ENCODE results near the gene BTBD9. TPM values are rescaled to one million over a fixed set of nuclear protein-coding genes. Genes with fewer than 3 reads are reported as not detected.

The BTBD9 gene
- 34.4 TPM for total RNA-seq

DNA sequence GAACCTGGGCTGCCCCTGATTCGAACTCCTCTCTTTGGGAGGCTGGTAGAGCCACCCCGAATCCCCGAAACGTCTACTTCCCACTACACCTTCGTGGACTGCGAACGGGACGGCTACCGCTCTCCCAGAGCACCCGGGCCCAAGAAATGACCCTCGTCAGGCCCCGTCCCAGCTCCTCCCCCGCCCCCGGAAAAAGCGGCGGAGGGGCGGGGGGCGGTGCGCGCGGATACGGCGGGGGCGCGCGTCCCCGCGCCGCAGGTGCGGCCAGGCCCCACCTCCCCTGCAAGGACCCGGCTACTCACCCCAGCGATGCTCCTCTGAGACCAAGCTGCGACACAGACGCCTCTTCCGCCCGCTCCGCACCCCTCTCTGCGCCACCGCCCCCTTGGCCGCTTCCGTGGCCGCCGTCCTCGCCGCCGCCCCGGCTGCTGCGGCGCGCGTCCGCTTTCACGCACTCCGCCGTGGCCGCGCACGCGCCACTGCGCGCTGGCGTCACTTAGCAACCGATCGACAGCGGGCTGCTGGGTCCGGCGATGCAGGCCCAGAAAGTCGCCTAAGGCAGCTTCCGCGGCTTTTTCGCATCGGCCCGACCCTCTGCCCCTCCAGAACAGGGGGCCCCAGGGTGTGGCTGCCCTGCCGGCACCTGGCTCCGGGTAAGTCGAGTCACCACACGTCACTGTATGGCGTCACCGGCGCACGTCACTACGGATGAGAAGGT is at the start of gene BTBD9:
Gene BTBD9 (minus strand): TSS at position 432 of the 718 bp plus-strand sequence.

Small RNAs within 50 kb of the gene (small RNA-seq; reads per million reads assigned to genes)
- gene RF00019 (not detected), gene RF00279 (not detected)

Other genes starting within 250 kb of the BTBD9 start
- gene GLO1, start 63.2 kb upstream of the BTBD9 start, total RNA-seq: 137 TPM
- gene DNAH8, start 75.4 kb upstream of the BTBD9 start, total RNA-seq: under 0.01 TPM

All from diencephalon (tissue), 1 donor.